ENCODE results near the gene CLPTM1L. TPM values are rescaled to one million over a fixed set of nuclear protein-coding genes. Genes with fewer than 3 reads are reported as not detected.
A peak's percentile ranks its signal among the peaks of the same experiment; 100 is the strongest.

Gene CLPTM1L
- total and polyA plus RNA-seq, 8 donors = 60.8 to 202 (median 117) TPM

DNA sequence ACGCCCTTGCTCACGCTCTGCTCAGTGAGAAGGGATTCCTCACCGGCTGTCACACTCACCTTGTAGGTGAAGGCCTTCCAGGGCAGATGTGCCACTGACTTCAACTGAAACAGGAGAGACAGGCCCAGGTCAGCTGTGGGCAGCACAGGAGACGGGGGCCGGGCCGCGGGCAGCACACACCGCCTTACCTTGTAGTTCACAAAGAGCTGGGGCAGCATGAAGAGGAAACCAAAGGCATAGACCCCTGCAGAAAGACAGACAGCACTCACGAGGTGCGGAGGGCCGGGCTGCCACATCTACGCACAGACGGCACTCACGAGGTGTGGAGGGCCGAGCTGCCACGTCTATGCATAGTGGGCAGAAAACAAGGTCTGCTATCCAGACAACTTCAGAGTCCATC is 23.3 kb downstream of the CLPTM1L start:
- TF ChIP-seq POLR2A (IDR thresholded peaks at IDR 0.05) (no peak), POLR2AphosphoS5 (IDR thresholded peaks at IDR 0.05) (no peak), EP300 (IDR thresholded peaks at IDR 0.05) (no peak)
- intact Hi-C loops (cut with DNase I; ENCODE audit: low total_unique reads) = no loop called here
- H3K27me3 ChIP-seq = no peaks in the 10 kb centered on the region
- H3K4me1 ChIP-seq = peaks cover 8 to 25% (median 14%) of the 10 kb centered on the region in 4 donors
- H3K27ac ChIP-seq = peak overlapping the region in 1 of 5 donors; percentile 63
- no peak overlapping the region for H3K4me3 ChIP-seq
- no peak for DNase-seq
- WGBS, 5 donors = 89 to 95% (median 95%) methylated on average over 16 of the region's 16 CpGs
- peaks cover 81 to 97% (median 95%) of the 10 kb centered on the region in 4 donors for H3K36me3 ChIP-seq
- no peaks in the 10 kb centered on the region for H3K9me3 ChIP-seq

DNA sequence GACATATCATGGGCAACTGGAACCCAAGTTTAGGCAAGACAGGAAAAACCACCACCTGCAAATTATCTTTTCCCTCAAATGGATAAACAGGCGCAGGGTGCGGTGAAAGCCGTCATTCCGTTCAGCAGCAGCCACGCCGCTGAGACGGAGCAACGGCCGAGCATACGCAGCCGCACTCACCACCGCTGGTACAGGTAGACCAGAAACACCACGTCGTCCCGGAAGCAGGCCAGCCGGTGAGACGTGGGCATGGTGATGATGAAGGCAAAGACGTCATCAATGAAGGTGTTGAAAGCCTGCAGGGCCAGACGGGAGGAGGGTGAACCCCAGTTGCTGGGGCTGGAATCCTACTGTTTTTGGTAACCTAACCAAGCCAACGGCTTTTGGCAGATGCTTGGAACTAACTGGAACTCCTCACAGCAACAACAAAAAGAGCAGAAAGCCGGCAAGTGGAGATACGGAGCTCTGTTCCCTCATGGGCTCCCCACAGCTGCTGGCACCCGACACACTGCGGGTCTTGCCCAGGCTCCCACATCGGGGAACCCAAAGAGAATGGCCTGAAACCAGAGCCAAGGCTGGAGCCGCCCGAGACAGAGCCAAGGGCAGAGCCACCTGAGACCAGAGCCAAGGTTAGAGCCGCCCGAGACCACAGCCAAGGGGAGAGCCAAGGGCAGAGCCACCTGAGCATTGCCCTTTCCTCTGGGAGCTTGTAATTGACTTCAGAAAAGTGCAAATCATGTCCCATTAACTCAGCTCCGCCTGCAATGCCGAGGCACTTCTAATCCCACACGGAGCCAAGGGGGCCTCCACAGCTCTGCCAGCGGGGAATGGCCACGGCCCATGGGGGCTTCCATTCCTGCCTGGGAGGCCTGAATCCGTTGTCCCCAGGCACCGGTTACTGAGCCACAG is 24.2 kb downstream of the CLPTM1L start:
- TF ChIP-seq POLR2AphosphoS5 (IDR thresholded peaks at IDR 0.05) = no peak
- TF ChIP-seq CTCF (IDR thresholded peaks at IDR 0.05) = no peak
- TF ChIP-seq POLR2A (IDR thresholded peaks at IDR 0.05) = no peak
- no peak for TF ChIP-seq EP300 (IDR thresholded peaks at IDR 0.05)
- Histone ChIP-seq H3K27me3 (no peaks in the 10 kb centered on the region), H3K4me1 (peaks cover 15 to 34% (median 23%) of the 10 kb centered on the region in 4 donors), H3K27ac (peak overlapping the region in 4 of 5 donors; percentile 10 to 66 (median 49)), H3K9me3 (no peaks in the 10 kb centered on the region), H3K4me3 (no peak overlapping the region), H3K36me3 (peaks cover 73 to 90% (median 87%) of the 10 kb centered on the region in 4 donors)
- 76 to 83% (median 80%) methylated on average over 29 to 36 of the region's 36 CpGs for WGBS, 5 donors
- DNase-seq = no peak
- intact Hi-C loops (cut with DNase I; ENCODE audit: low total_unique reads) = no loop called here

GRCh38 chr5:1319436-1320256 is 25.3 kb downstream of the CLPTM1L start:
- Histone ChIP-seq H3K36me3 (peaks cover 63 to 79% (median 76%) of the 10 kb centered on the region in 4 donors), H3K4me1 (peaks cover 17 to 44% (median 33%) of the 10 kb centered on the region in 4 donors), H3K27ac (peak overlapping the region; percentile 35 to 66 (median 63)), H3K4me3 (no peak overlapping the region), H3K9me3 (no peaks in the 10 kb centered on the region), H3K27me3 (no peaks in the 10 kb centered on the region)
- intact Hi-C loops (cut with DNase I; ENCODE audit: low total_unique reads) = no loop called here
- peak in 1 of 2 donors; percentile 63 for DNase-seq
- TF ChIP-seq POLR2AphosphoS5 (IDR thresholded peaks at IDR 0.05) (no peak), POLR2A (IDR thresholded peaks at IDR 0.05) (no peak)
- 42 to 76% (median 56%) methylated on average over 19 to 21 of the region's 21 CpGs for WGBS, 5 donors

DNA sequence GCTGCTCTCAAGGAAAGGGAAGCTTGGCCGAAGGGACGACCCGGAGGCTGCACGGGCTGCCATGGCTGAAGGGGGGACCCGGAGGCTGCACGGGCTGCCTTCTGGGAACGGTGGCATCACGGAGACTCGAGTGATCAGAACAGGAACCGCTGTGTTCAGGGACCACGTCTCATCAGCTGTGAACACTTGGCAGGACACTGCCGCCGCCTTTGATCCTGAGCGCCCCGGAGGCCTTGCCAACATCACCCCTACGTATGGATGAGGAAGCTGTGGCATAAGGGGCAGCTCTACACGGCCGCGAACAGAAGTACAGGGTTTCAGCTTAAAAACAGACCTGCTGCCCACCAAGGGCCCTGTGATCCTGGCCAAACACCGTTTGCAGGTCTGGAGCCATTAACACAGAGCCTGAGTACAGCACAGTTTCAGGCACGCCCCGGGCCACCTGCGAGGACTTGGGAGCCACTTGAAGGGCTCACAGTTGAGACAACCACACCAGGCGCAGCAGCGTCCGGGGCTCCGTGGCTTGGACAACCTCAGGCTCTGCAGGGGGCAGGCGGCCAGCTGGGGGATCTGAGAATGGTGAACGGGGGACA is 26.1 kb downstream of the CLPTM1L start:
- 92 to 94% (median 93%) methylated on average over 29 of the region's 29 CpGs for WGBS, 5 donors
- intact Hi-C loops (cut with DNase I; ENCODE audit: low total_unique reads) = no loop called here
- peak overlapping the region in 3 of 5 donors; percentile 43 to 91 (median 63) for H3K27ac ChIP-seq
- no peaks in the 10 kb centered on the region for H3K27me3 ChIP-seq
- no peak for DNase-seq
- H3K4me3 ChIP-seq = no peak overlapping the region
- no peak for TF ChIP-seq POLR2A (IDR thresholded peaks at IDR 0.05)
- H3K36me3 ChIP-seq = peaks cover 54 to 70% (median 67%) of the 10 kb centered on the region in 4 donors
- no peaks in the 10 kb centered on the region for H3K9me3 ChIP-seq
- H3K4me1 ChIP-seq = peaks cover 19 to 49% (median 40%) of the 10 kb centered on the region in 4 donors

- Histone ChIP-seq H3K27ac (peak overlapping the region in 4 of 5 donors; percentile 33 to 91 (median 86)), H3K4me3 (no peak overlapping the region), H3K36me3 (peaks cover 47 to 63% (median 60%) of the 10 kb centered on the region in 4 donors), H3K27me3 (no peaks in the 10 kb centered on the region), H3K4me1 (peaks cover 19 to 49% (median 43%) of the 10 kb centered on the region in 4 donors), H3K9me3 (no peaks in the 10 kb centered on the region)
- 90 to 93% (median 92%) methylated on average over 26 of the region's 26 CpGs for WGBS, 5 donors
- intact Hi-C loops (cut with DNase I; ENCODE audit: low total_unique reads) = no loop called here
- TF ChIP-seq EP300 (IDR thresholded peaks at IDR 0.05) = no peak
- no peak for TF ChIP-seq POLR2AphosphoS5 (IDR thresholded peaks at IDR 0.05)
- TF ChIP-seq CTCF (IDR thresholded peaks at IDR 0.05) = no peak
- no peak for TF ChIP-seq POLR2A (IDR thresholded peaks at IDR 0.05)
- DNase-seq = no peak
These were observed 26.9 kb downstream of the CLPTM1L start for GRCh38 chr5:1317921-1318565.

Measured in stomach (tissue), 9 donors.